K562 (cell line): ENCODE results near the gene BCAN. TPM values are rescaled to one million over a fixed set of nuclear protein-coding genes. Genes with fewer than 3 reads are reported as not detected.
A peak's percentile ranks its signal among the peaks of the same experiment; 100 is the strongest.

Experiments used
- ARHGAP35 ChIP-seq: fragments of 450-650 bp; IDR thresholded peaks from 2 replicates; pipeline ENCODE4 v1.6.1; 2018; ENCODE audit not compliant: partially characterized antibody
- ATF7 ChIP-seq: fragments of 450-650 bp; IDR thresholded peaks from 2 replicates; pipeline ENCODE4 v1.7.1; 2014; ENCODE audit warnings: mild to moderate bottlenecking, moderate library complexity
- CBFA2T2 ChIP-seq: fragments of 450-650 bp; conservative IDR thresholded peaks from 2 replicates; pipeline ENCODE4 v1.6.1; 2017; ENCODE audit warnings: mild to moderate bottlenecking
- CREBBP ChIP-seq: IDR thresholded peaks from one replicate; pipeline ENCODE4 v1.6.1; 2012; ENCODE audit warnings: low read depth, mild to moderate bottlenecking, control low read depth, inconsistent platforms, low read length
- CREM ChIP-seq: IDR thresholded peaks from 2 replicates; pipeline ENCODE4 v1.6.1; 2014; ENCODE audit warnings: antibody characterized with exemption, low read depth
- CTBP1 ChIP-seq: fragments of 450-650 bp; IDR thresholded peaks from 2 replicates; pipeline ENCODE4 v1.6.1; 2016; ENCODE audit warnings: borderline replicate concordance
- DPF2 ChIP-seq: fragments of 450-650 bp; IDR thresholded peaks from 2 replicates; pipeline ENCODE4 v1.6.1; 2016
- GABPB1 ChIP-seq: sonication (generic); formaldehyde crosslinking; IDR thresholded peaks from 2 replicates; pipeline ENCODE4 v1.8.0; 2022; ENCODE audit warnings: mild to moderate bottlenecking, missing genetic modification reagents
- HDAC1 ChIP-seq, 2 experiments: fragments of 450-650 bp; IDR thresholded peaks; 2 replicates each; pipeline ENCODE4 v1.6.1; 2016 to 2017; ENCODE audit warnings: inconsistent platforms in 1 of 2, mild to moderate bottlenecking in 1 of 2, moderate library complexity in 1 of 2
- HDAC8 ChIP-seq: fragments of 450-650 bp; IDR thresholded peaks from 2 replicates; pipeline ENCODE4 v1.6.1; 2016; ENCODE audit warnings: mild to moderate bottlenecking, missing genetic modification characterization, moderate library complexity, missing compliant biosample characterization
- HMGN3 ChIP-seq: IDR thresholded peaks from 2 replicates; pipeline ENCODE4 v1.6.1; 2011; ENCODE audit warnings: borderline replicate concordance, low read depth, mild to moderate bottlenecking, mixed read lengths, low read length; ENCODE audit not compliant: insufficient read length; ENCODE audit errors: extremely low read depth
- JUN ChIP-seq, 2 experiments: sonication (generic) in 1 of 2; formaldehyde crosslinking in 1 of 2; IDR thresholded peaks; 2 replicates each; pipeline versions ENCODE4 v1.6.1 to v1.8.0; 2012 to 2022; ENCODE audit warnings: borderline replicate concordance in 2 of 2, mild to moderate bottlenecking in 2 of 2, improper control_type of control experiment in 1 of 2, low read depth in 1 of 2, low read length in 1 of 2, missing genetic modification reagents in 1 of 2
- MEF2D ChIP-seq: conservative IDR thresholded peaks from 2 replicates; pipeline ENCODE4 v1.6.1; 2016; ENCODE audit warnings: low read depth, missing genetic modification characterization, missing compliant biosample characterization
- MTA1 ChIP-seq: fragments of 450-650 bp; IDR thresholded peaks from 2 replicates; pipeline ENCODE4 v1.6.1; 2017; ENCODE audit warnings: borderline replicate concordance
- MTA3 ChIP-seq: fragments of 450-650 bp; formaldehyde crosslinking; IDR thresholded peaks from 2 replicates; pipeline ENCODE4 v1.6.1; 2017; ENCODE audit warnings: mild to moderate bottlenecking, borderline replicate concordance
- MYNN ChIP-seq, 2 experiments: sonication (generic); formaldehyde crosslinking in 1 of 2; IDR thresholded peaks; 2 replicates each; pipeline versions ENCODE4 v1.5.0 to v1.6.1; 2016 to 2020; ENCODE audit warnings: antibody characterized with exemption in 1 of 2, missing genetic modification reagents in 1 of 2
- NCOR1 ChIP-seq: fragments of 450-650 bp; IDR thresholded peaks from 2 replicates; pipeline ENCODE4 v1.6.1; 2016; ENCODE audit warnings: mild to moderate bottlenecking, moderate library complexity
- NR1H2 ChIP-seq: sonication (generic); formaldehyde crosslinking; IDR thresholded peaks from 2 replicates; pipeline ENCODE4 v1.4.0; 2020; ENCODE audit warnings: mild to moderate bottlenecking, missing genetic modification reagents
- PHB2 ChIP-seq: fragments of 450-650 bp; IDR thresholded peaks from 2 replicates; pipeline ENCODE4 v1.6.1; 2017; ENCODE audit warnings: low read depth
- PHTF2 ChIP-seq: fragments of 250-450 bp; sonication (Bioruptor Pico); IDR thresholded peaks from 2 replicates; pipeline ENCODE4 v1.5.0; 2021; ENCODE audit warnings: mild to moderate bottlenecking
- POLR2G ChIP-seq: fragments of 200-400 bp; formaldehyde crosslinking; IDR thresholded peaks from 2 replicates; pipeline ENCODE4 v1.6.1; 2017; ENCODE audit warnings: low read depth, mild to moderate bottlenecking, antibody characterized with exemption, low read length, moderate library complexity
- RBM22 ChIP-seq: fragments of 200-400 bp; formaldehyde crosslinking; IDR thresholded peaks from 2 replicates; pipeline ENCODE4 v1.6.1; 2018; ENCODE audit warnings: low read length, low read depth; ENCODE audit not compliant: poor library complexity, severe bottlenecking
- RCOR1 ChIP-seq, 2 experiments: IDR thresholded peaks; 2 replicates each; pipeline ENCODE4 v1.6.1; 2012; ENCODE audit warnings: low read depth in 2 of 2, low read length in 2 of 2, borderline replicate concordance in 1 of 2, improper control_type of control experiment in 1 of 2
- SNIP1 ChIP-seq: fragments of 450-650 bp; IDR thresholded peaks from 2 replicates; pipeline ENCODE4 v1.7.1; 2017; ENCODE audit warnings: low read depth, mild to moderate bottlenecking
- SRSF9 ChIP-seq: fragments of 200-400 bp; formaldehyde crosslinking; IDR thresholded peaks from 2 replicates; pipeline ENCODE4 v1.6.1; 2017; ENCODE audit warnings: low read depth, low read length, borderline replicate concordance
- ZNF146 ChIP-seq: IDR thresholded peaks from one replicate; pipeline ENCODE4 v1.6.1; 2018; ENCODE audit warnings: missing compliant biosample characterization; ENCODE audit not compliant: unreplicated experiment
- ZNF311 ChIP-seq: fragments of 250-450 bp; sonication (Bioruptor Pico); IDR thresholded peaks from 2 replicates; pipeline ENCODE4 v1.4.0; 2020; ENCODE audit warnings: mild to moderate bottlenecking, moderate library complexity
- ZNF586 ChIP-seq: fragments of 450-650 bp; formaldehyde crosslinking; conservative IDR thresholded peaks from 2 replicates; pipeline ENCODE4 v1.4.0; 2020; ENCODE audit warnings: mild to moderate bottlenecking, moderate library complexity
- ZNF707 ChIP-seq: fragments of 250-450 bp; sonication (Bioruptor Pico); conservative IDR thresholded peaks from 2 replicates; pipeline ENCODE4 v1.8.0; 2022; ENCODE audit warnings: inconsistent platforms, mild to moderate bottlenecking, moderate library complexity
- ZNF778 ChIP-seq: fragments of 450-650 bp; formaldehyde crosslinking; IDR thresholded peaks from 2 replicates; pipeline ENCODE4 v1.4.0; 2020; ENCODE audit warnings: mild to moderate bottlenecking, moderate library complexity
- ZNF785 ChIP-seq: fragments of 250-450 bp; sonication (Bioruptor Pico); IDR thresholded peaks from 2 replicates; pipeline ENCODE4 v1.4.0; 2020; ENCODE audit warnings: mild to moderate bottlenecking
- ZSCAN29 ChIP-seq: fragments of 450-650 bp; IDR thresholded peaks from 2 replicates; pipeline ENCODE4 v1.6.1; 2017
- polyA plus RNA-seq, 8 experiments: library from polyadenylated mRNA; depleted of rRNA in 4 of 8; stranded (reverse) in 5 of 8; unstranded in 3 of 8; fragments of >200 nt; fragmentation: Nextera tagmentation in 2 of 8; fragmentation: Illumina TruSeq in 1 of 8; extraction: Ambion mirVana in 2 of 8; extraction: Trizol in 1 of 8; gene quantifications; 2 replicates each; pipeline versions ENCODE4 v1.2.1 to v1.2.3, GENCODE V29; 2011 to 2014; ENCODE audit warnings: inconsistent platforms in 1 of 8, missing spikeins in 1 of 8
- total RNA-seq, 7 experiments: library from RNA; depleted of rRNA in 6 of 7; stranded (reverse); fragments of >200 nt in 6 of 7; fragmentation: Illumina TruSeq in 2 of 7; extraction: Trizol in 2 of 7; gene quantifications; 2 replicates each; pipeline versions ENCODE4 v1.2.1 to v1.2.3, GENCODE V29; 2011 to 2021; ENCODE audit warnings: low replicate concordance in 1 of 7
- TF ChIP-seq, protein P1 (sequence below): fragments of 450-650 bp; IDR thresholded peaks from 2 replicates; pipeline ENCODE4 v1.6.1; 2016

The BCAN gene
- total and polyA plus RNA-seq, 9 of the 15 experiments (the other 6 are each of a cell fraction or from before 2014, with no cell fraction given) = 0.04 to 0.33 (median 0.14) TPM; not detected in 5

DNA sequence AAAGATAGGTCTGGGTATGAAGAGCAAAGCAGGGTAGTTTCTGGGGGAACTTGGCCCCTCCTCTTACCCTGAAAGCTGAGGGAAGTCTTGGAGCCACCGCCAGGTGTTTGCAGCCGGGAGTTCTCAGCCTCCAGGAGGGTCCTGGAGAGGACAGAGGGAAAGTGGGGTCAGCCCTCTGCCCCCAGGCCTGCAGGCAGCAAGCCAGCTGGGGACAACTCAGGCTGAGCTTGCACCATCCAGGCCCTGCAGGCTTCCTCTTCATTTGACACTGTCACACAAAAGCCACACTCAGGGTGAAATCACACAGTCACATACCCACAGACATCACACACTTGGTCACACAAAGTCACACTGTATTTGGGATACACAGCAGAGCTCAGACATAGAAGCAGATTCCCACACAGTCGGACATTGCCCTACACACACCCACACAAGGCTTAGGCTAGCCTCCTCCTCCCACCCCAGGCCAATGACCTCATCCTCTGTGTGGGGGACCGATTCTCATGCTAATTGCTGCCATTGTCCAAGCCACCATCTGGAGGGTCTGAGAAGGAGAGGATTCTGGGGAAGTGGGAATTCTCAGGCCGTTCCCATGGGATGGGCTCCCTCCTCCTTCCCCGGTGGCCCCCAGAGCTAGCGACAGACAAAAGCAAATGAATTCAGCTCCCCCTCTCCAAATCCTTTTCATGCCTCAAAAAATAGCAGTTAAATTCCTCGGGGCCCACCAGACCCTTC lies 31.6 kb downstream of the BCAN start (continued):
- 0 out of 4 replicates have a peak, but pooled peaks of 1 of the 2 experiments have one; percentile 10 for TF ChIP-seq HDAC1 (IDR thresholded peaks at IDR 0.05)
- TF ChIP-seq ATF7 = peak; percentile 79; the same call in 1 of the 2 replicates
- TF ChIP-seq MEF2D (tag) = no peak
- TF ChIP-seq HDAC8 (tag) = no peak
- no peak for TF ChIP-seq NCOR1
- no peak for TF ChIP-seq NR1H2 (CRISPR knock-in tag)
- TF ChIP-seq JUN (IDR thresholded peaks at IDR 0.05; ENCODE audit: borderline replicate concordance, low read depth, low read length) = peak; percentile 55; the same call in 1 of the 2 replicates
- TF ChIP-seq JUN (CRISPR knock-in tag; IDR thresholded peaks at IDR 0.05; ENCODE audit: borderline replicate concordance) = no peak
- TF ChIP-seq RBM22 = no peak
- TF ChIP-seq PHB2 = no peak
- TF ChIP-seq ZNF311 = no peak
- TF ChIP-seq ZNF586 (CRISPR knock-in tag) = no peak
- no peak for TF ChIP-seq ZNF146
- TF ChIP-seq POLR2G = no peak
- TF ChIP-seq RCOR1 (IDR thresholded peaks at IDR 0.05; ENCODE audit: borderline replicate concordance in 1 of 2, low read depth in 2 of 2, low read length in 2 of 2) = no peak
- TF ChIP-seq SNIP1 = no peak
- no peak for TF ChIP-seq PHTF2 (CRISPR knock-in tag)
- TF ChIP-seq GABPB1 = no peak
- no peak for TF ChIP-seq ZNF785 (CRISPR knock-in tag)
- TF ChIP-seq MYNN (IDR thresholded peaks at IDR 0.05) = no peak
- TF ChIP-seq MYNN (CRISPR knock-in tag; IDR thresholded peaks at IDR 0.05) = no peak
- no peak for TF ChIP-seq CTBP1
- TF ChIP-seq CBFA2T2 = no peak
- TF ChIP-seq ARHGAP35 = no peak
- no peak for TF ChIP-seq ZNF778 (CRISPR knock-in tag)
- TF ChIP-seq MTA1 = no peak
- no peak for TF ChIP-seq CREM
- no peak for TF ChIP-seq HMGN3
- TF ChIP-seq CREBBP = no peak
- no peak for TF ChIP-seq MTA3
- TF ChIP-seq SRSF9 = no peak
- no peak for TF ChIP-seq ZSCAN29
- TF ChIP-seq ZNF707 (CRISPR knock-in tag) = no peak
- TF ChIP-seq DPF2 = peak; percentile 41; the same call in 1 of the 2 replicates
- TF ChIP-seq, protein P1, sequence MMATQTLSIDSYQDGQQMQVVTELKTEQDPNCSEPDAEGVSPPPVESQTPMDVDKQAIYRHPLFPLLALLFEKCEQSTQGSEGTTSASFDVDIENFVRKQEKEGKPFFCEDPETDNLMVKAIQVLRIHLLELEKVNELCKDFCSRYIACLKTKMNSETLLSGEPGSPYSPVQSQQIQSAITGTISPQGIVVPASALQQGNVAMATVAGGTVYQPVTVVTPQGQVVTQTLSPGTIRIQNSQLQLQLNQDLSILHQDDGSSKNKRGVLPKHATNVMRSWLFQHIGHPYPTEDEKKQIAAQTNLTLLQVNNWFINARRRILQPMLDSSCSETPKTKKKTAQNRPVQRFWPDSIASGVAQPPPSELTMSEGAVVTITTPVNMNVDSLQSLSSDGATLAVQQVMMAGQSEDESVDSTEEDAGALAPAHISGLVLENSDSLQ = no peak
